Testis (tissue), 3 donors: ENCODE data around the gene LSG1. TPM values are rescaled to one million over a fixed set of nuclear protein-coding genes. Genes with fewer than 3 reads are reported as not detected.

ENCODE experiments used
- DNase-seq: peaks from one replicate; pipeline ENCODE4 v3.0.0-alpha.2; 2019
- H3K27ac ChIP-seq, 2 donors: fragments of 200-600 bp; sonication (generic); one replicate each; pipeline ENCODE4 v1.5.1; 2019
- H3K27me3 ChIP-seq: fragments of 200-600 bp; sonication (generic); one replicate; pipeline ENCODE4 v1.5.1; 2019
- H3K36me3 ChIP-seq: fragments of 200-600 bp; sonication (generic); one replicate; pipeline ENCODE4 v1.5.1; 2017; ENCODE audit warnings: low read depth; ENCODE audit errors: missing control alignments
- H3K4me1 ChIP-seq: fragments of 200-600 bp; sonication (generic); one replicate; pipeline ENCODE4 v1.5.1; 2019
- H3K4me3 ChIP-seq, 2 donors: fragments of 200-600 bp; sonication (generic); one replicate each; pipeline ENCODE4 v1.5.1; 2017 to 2019
- H3K9me3 ChIP-seq: fragments of 200-600 bp; sonication (generic); one replicate; pipeline ENCODE4 v1.5.1; 2017
- CTCF ChIP-seq, 3 experiments: fragments of 450-650 bp in 2 of 3; fragments of 200-600 bp in 1 of 3; sonication (generic) in 1 of 3; IDR thresholded peaks; one replicate each; pipeline ENCODE4 v1.5.1; 2016 to 2019; ENCODE audit warnings: antibody characterized with exemption in 3 of 3, mild to moderate bottlenecking in 2 of 3, moderate library complexity in 1 of 3
- POLR2A ChIP-seq: fragments of 450-650 bp; IDR thresholded peaks from one replicate; pipeline ENCODE4 v1.6.1; 2017; ENCODE audit warnings: antibody characterized with exemption, mild to moderate bottlenecking, moderate library complexity
- WGBS, 2 donors: methylation state at CpG; one replicate each; pipeline ENCODE4 v1.1.5; 2018; 5-methylcytosine and 5-hydroxymethylcytosine counted together
- intact Hi-C: fragments of 100-400 bp; cut with DNase I; formaldehyde crosslinking; loops from one replicate; pipeline ENCODE4 v1.15.1; 2023; ENCODE audit warnings: low total_unique reads
- polyA plus RNA-seq: library from polyadenylated mRNA; stranded (reverse); fragments of 350-450 nt; fragmentation: Illumina TruSeq; extraction: RNeasy Lipid Tissue Mini Kit (QIAGEN cat#74804); gene quantifications from one replicate; pipeline ENCODE4 v1.2.3, GENCODE V29; 2014; ENCODE audit warnings: low read depth, low replicate concordance; ENCODE audit not compliant: insufficient read depth
- total RNA-seq, 2 donors: library from RNA; depleted of rRNA; stranded (reverse); fragments of >200 nt; gene quantifications; one replicate each; pipeline ENCODE4 v1.2.3, GENCODE V29; 2016

LSG1 gene
- total and polyA plus RNA-seq, 3 donors from 2014 or later = 47.4 to 56.1 (median 50.5) TPM

GRCh38 chr3:194675081-194675640 lies 3.2 kb upstream of the LSG1 start:
- Histone ChIP-seq H3K36me3 (no peaks in the 10 kb centered on the region), H3K27me3 (no peaks in the 10 kb centered on the region), H3K4me1 (peaks cover 18% of the 10 kb centered on the region), H3K9me3 (no peaks in the 10 kb centered on the region), H3K4me3 (no peak overlapping the region), H3K27ac (no peak overlapping the region)
- intact Hi-C loops = no loop called here
- DNase-seq = no peak
- no peak for TF ChIP-seq POLR2A
- no peak for TF ChIP-seq CTCF (IDR thresholded peaks at IDR 0.05)
- WGBS, 2 donors = 52 to 70% methylated on average over 12 of the region's 12 CpGs

- Histone ChIP-seq H3K27me3 (no peaks in the 10 kb centered on the region), H3K27ac (peak overlapping the region in 1 of 2 donors; percentile 44), H3K36me3 (no peaks in the 10 kb centered on the region), H3K4me3 (no peak overlapping the region), H3K4me1 (peaks cover 18% of the 10 kb centered on the region), H3K9me3 (no peaks in the 10 kb centered on the region)
- TF ChIP-seq POLR2A = no peak
- no peak for TF ChIP-seq CTCF (IDR thresholded peaks at IDR 0.05)
- intact Hi-C loops = no loop called here
- DNase-seq = no peak
- WGBS, 2 donors = 53 to 58% methylated on average over 3 of the region's 3 CpGs
Observed at GRCh38 chr3:194673761-194674160, 1.8 kb upstream of the LSG1 start.

GRCh38 chr3:194672876-194673275 lies 885 bp upstream of the LSG1 start:
- intact Hi-C loops = no loop called here
- Histone ChIP-seq H3K9me3 (no peaks in the 10 kb centered on the region), H3K36me3 (no peaks in the 10 kb centered on the region), H3K4me1 (peaks cover 18% of the 10 kb centered on the region), H3K4me3 (peak overlapping the region; percentile 75 to 84), H3K27ac (peak overlapping the region; percentile 93 to 96), H3K27me3 (no peaks in the 10 kb centered on the region)
- TF ChIP-seq CTCF (IDR thresholded peaks at IDR 0.05) = no peak
- TF ChIP-seq POLR2A = no peak
- WGBS, 2 donors = 25 to 26% methylated on average over 5 of the region's 5 CpGs
- no peak for DNase-seq

GRCh38 chr3:194671511-194671899 lies 486 bp downstream of the LSG1 start:
- no peak for TF ChIP-seq POLR2A
- peak; percentile 51 to 73 (median 66) for TF ChIP-seq CTCF (IDR thresholded peaks at IDR 0.05)
- H3K36me3 ChIP-seq = no peaks in the 10 kb centered on the region
- H3K27me3 ChIP-seq = no peaks in the 10 kb centered on the region
- DNase-seq = no peak
- H3K9me3 ChIP-seq = no peaks in the 10 kb centered on the region
- peak overlapping the region; percentile 93 to 96 for H3K27ac ChIP-seq
- 0 to 1% methylated on average over 5 of the region's 5 CpGs for WGBS, 2 donors
- H3K4me1 ChIP-seq = peaks cover 18% of the 10 kb centered on the region
- intact Hi-C loops = no loop called here
- peak overlapping the region; percentile 75 to 84 for H3K4me3 ChIP-seq

- intact Hi-C loops = no loop called here
- TF ChIP-seq CTCF (IDR thresholded peaks at IDR 0.05) (no peak), POLR2A (no peak)
- no peak for DNase-seq
- Histone ChIP-seq H3K4me1 (peaks cover 10% of the 10 kb centered on the region), H3K36me3 (no peaks in the 10 kb centered on the region), H3K27ac (no peak overlapping the region), H3K4me3 (no peak overlapping the region), H3K9me3 (no peaks in the 10 kb centered on the region), H3K27me3 (no peaks in the 10 kb centered on the region)
- 73 to 82% methylated on average over 7 of the region's 7 CpGs for WGBS, 2 donors
Observed at GRCh38 chr3:194667363-194667762, 4.6 kb downstream of the LSG1 start.
